HepG2 (cell line): ENCODE data around the gene MAP2K3. TPM values are rescaled to one million over a fixed set of nuclear protein-coding genes. Genes with fewer than 3 reads are reported as not detected.

Experiments
- HMG20B ChIP-seq: conservative IDR thresholded peaks from 2 replicates; pipeline ENCODE4 v1.6.1; 2016; ENCODE audit warnings: missing genetic modification reagents, missing compliant biosample characterization
- IRF9 ChIP-seq: sonication (generic); formaldehyde crosslinking; IDR thresholded peaks from 2 replicates; pipeline ENCODE4 v1.8.0; 2022; ENCODE audit warnings: missing genetic modification reagents, mild to moderate bottlenecking, borderline replicate concordance
- MEIS1 ChIP-seq: sonication (generic); formaldehyde crosslinking; IDR thresholded peaks from 2 replicates; pipeline ENCODE4 v1.9.0; 2021; ENCODE audit warnings: mild to moderate bottlenecking, missing genetic modification reagents, moderate library complexity, borderline replicate concordance
- MTF1 ChIP-seq: sonication (generic); formaldehyde crosslinking; IDR thresholded peaks from 2 replicates; pipeline ENCODE4 v1.5.0; 2020; ENCODE audit warnings: missing genetic modification reagents
- NR0B2 ChIP-seq: sonication (generic); formaldehyde crosslinking; IDR thresholded peaks from 2 replicates; pipeline ENCODE4 v1.4.0; 2020; ENCODE audit warnings: mild to moderate bottlenecking, missing genetic modification reagents
- RBAK ChIP-seq: sonication (generic); formaldehyde crosslinking; IDR thresholded peaks from 2 replicates; pipeline ENCODE4 v1.5.1; 2020; ENCODE audit warnings: mild to moderate bottlenecking, missing genetic modification reagents
- RFXANK ChIP-seq: IDR thresholded peaks from 2 replicates; pipeline ENCODE4 v1.6.1; 2016
- SAP130 ChIP-seq: IDR thresholded peaks from 2 replicates; pipeline ENCODE4 v1.6.1; 2016; ENCODE audit warnings: low read depth
- SMAD9 ChIP-seq: sonication (generic); formaldehyde crosslinking; IDR thresholded peaks from 2 replicates; pipeline ENCODE4 v1.5.1; 2020; ENCODE audit warnings: mild to moderate bottlenecking, missing genetic modification reagents
- SUZ12 ChIP-seq: fragments of 150-350 bp; IDR thresholded peaks from 2 replicates; pipeline ENCODE4 v1.6.1; 2014; ENCODE audit warnings: low read depth, low read length
- ZFY ChIP-seq: sonication (generic); formaldehyde crosslinking; IDR thresholded peaks from 2 replicates; pipeline ENCODE4 v1.4.0; 2020; ENCODE audit warnings: missing genetic modification reagents
- ZNF143 ChIP-seq: sonication (generic); formaldehyde crosslinking; IDR thresholded peaks from 2 replicates; pipeline ENCODE4 v1.4.0; 2020; ENCODE audit warnings: missing genetic modification reagents
- ZNF20 ChIP-seq: sonication (generic); formaldehyde crosslinking; IDR thresholded peaks from 2 replicates; pipeline ENCODE4 v1.4.0; 2020; ENCODE audit warnings: mild to moderate bottlenecking, moderate library complexity, missing genetic modification reagents
- ZNF225 ChIP-seq: sonication (generic); formaldehyde crosslinking; IDR thresholded peaks from 2 replicates; pipeline ENCODE4 v1.4.0; 2020; ENCODE audit warnings: mild to moderate bottlenecking, missing genetic modification reagents
- ZNF275 ChIP-seq: sonication (generic); formaldehyde crosslinking; IDR thresholded peaks from 2 replicates; pipeline ENCODE4 v1.8.0; 2022; ENCODE audit warnings: missing genetic modification reagents, mild to moderate bottlenecking, inconsistent platforms, borderline replicate concordance
- ZNF552 ChIP-seq: sonication (generic); formaldehyde crosslinking; IDR thresholded peaks from 2 replicates; pipeline ENCODE4 v1.9.0; 2022; ENCODE audit warnings: missing genetic modification reagents, mild to moderate bottlenecking, borderline replicate concordance
- ZNF670 ChIP-seq: sonication (generic); formaldehyde crosslinking; IDR thresholded peaks from 2 replicates; pipeline ENCODE4 v1.8.0; 2022; ENCODE audit warnings: mild to moderate bottlenecking, missing genetic modification reagents, borderline replicate concordance
- ZNF703 ChIP-seq: sonication (generic); formaldehyde crosslinking; IDR thresholded peaks from 2 replicates; pipeline ENCODE4 v1.5.1; 2020; ENCODE audit warnings: missing genetic modification reagents, mild to moderate bottlenecking, moderate library complexity, borderline replicate concordance
- polyA plus RNA-seq, 8 experiments: library from polyadenylated mRNA; depleted of rRNA in 3 of 8; stranded (reverse) in 7 of 8; unstranded in 1 of 8; fragments of >200 nt; fragmentation: Illumina TruSeq in 4 of 8; extraction: Trizol in 4 of 8; gene quantifications; 2 replicates each; pipeline versions ENCODE4 v1.2.1 to v1.2.3, GENCODE V29; 2011 to 2016; ENCODE audit warnings: low read depth in 4 of 8, missing spikeins in 1 of 8, mixed read lengths in 1 of 8; ENCODE audit not compliant: insufficient read depth in 1 of 8
- total RNA-seq, 5 experiments: library from RNA; depleted of rRNA; stranded (reverse); fragments of >200 nt; fragmentation: Illumina TruSeq; extraction: Trizol; gene quantifications; 2 replicates each; pipeline ENCODE4 v1.2.3, GENCODE V29; 2016; ENCODE audit warnings: low read depth in 1 of 5
- TF ChIP-seq, protein P1 (sequence below): fragments of 450-650 bp; IDR thresholded peaks from 2 replicates; pipeline ENCODE4 v1.6.1; 2017; ENCODE audit warnings: mild to moderate bottlenecking
- TF ChIP-seq, protein P2 (sequence below): sonication (generic); formaldehyde crosslinking; IDR thresholded peaks from 2 replicates; pipeline ENCODE4 v1.4.0; 2020; ENCODE audit warnings: missing genetic modification reagents, borderline replicate concordance
- TF ChIP-seq, protein P3 (sequence below): sonication (generic); formaldehyde crosslinking; IDR thresholded peaks from 2 replicates; pipeline ENCODE4 v1.8.0; 2022; ENCODE audit warnings: mild to moderate bottlenecking, missing genetic modification reagents, borderline replicate concordance

MAP2K3 gene
- total and polyA plus RNA-seq, 2 of the 13 experiments (the other 11 are each of a cell fraction or from before 2014, with no cell fraction given) = 20.5 to 27.4 TPM

- TF ChIP-seq IRF9 (CRISPR knock-in tag) (no peak), ZNF20 (CRISPR knock-in tag) (no peak), RFXANK (CRISPR knock-in tag) (no peak), SMAD9 (CRISPR knock-in tag) (no peak), ZNF552 (CRISPR knock-in tag) (no peak), ZNF275 (CRISPR knock-in tag) (no peak), HMG20B (no peak), MEIS1 (no peak), ZNF143 (CRISPR knock-in tag) (no peak), SUZ12 (0 out of 2 replicates have a peak, but pooled peaks have one; percentile 20), MTF1 (no peak), ZNF703 (CRISPR knock-in tag) (no peak), ZNF225 (CRISPR knock-in tag) (no peak), ZNF670 (CRISPR knock-in tag) (no peak; the same call in 1 of the 2 replicates), NR0B2 (CRISPR knock-in tag) (no peak), RBAK (CRISPR knock-in tag) (no peak), ZFY (CRISPR knock-in tag) (peak; percentile 24; the same call in 1 of the 2 replicates), SAP130 (peak; percentile 73; the same call in 1 of the 2 replicates)
- TF ChIP-seq, protein P1, sequence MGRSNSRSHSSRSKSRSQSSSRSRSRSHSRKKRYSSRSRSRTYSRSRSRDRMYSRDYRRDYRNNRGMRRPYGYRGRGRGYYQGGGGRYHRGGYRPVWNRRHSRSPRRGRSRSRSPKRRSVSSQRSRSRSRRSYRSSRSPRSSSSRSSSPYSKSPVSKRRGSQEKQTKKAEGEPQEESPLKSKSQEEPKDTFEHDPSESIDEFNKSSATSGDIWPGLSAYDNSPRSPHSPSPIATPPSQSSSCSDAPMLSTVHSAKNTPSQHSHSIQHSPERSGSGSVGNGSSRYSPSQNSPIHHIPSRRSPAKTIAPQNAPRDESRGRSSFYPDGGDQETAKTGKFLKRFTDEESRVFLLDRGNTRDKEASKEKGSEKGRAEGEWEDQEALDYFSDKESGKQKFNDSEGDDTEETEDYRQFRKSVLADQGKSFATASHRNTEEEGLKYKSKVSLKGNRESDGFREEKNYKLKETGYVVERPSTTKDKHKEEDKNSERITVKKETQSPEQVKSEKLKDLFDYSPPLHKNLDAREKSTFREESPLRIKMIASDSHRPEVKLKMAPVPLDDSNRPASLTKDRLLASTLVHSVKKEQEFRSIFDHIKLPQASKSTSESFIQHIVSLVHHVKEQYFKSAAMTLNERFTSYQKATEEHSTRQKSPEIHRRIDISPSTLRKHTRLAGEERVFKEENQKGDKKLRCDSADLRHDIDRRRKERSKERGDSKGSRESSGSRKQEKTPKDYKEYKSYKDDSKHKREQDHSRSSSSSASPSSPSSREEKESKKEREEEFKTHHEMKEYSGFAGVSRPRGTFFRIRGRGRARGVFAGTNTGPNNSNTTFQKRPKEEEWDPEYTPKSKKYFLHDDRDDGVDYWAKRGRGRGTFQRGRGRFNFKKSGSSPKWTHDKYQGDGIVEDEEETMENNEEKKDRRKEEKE = no peak
- TF ChIP-seq, protein P2, sequence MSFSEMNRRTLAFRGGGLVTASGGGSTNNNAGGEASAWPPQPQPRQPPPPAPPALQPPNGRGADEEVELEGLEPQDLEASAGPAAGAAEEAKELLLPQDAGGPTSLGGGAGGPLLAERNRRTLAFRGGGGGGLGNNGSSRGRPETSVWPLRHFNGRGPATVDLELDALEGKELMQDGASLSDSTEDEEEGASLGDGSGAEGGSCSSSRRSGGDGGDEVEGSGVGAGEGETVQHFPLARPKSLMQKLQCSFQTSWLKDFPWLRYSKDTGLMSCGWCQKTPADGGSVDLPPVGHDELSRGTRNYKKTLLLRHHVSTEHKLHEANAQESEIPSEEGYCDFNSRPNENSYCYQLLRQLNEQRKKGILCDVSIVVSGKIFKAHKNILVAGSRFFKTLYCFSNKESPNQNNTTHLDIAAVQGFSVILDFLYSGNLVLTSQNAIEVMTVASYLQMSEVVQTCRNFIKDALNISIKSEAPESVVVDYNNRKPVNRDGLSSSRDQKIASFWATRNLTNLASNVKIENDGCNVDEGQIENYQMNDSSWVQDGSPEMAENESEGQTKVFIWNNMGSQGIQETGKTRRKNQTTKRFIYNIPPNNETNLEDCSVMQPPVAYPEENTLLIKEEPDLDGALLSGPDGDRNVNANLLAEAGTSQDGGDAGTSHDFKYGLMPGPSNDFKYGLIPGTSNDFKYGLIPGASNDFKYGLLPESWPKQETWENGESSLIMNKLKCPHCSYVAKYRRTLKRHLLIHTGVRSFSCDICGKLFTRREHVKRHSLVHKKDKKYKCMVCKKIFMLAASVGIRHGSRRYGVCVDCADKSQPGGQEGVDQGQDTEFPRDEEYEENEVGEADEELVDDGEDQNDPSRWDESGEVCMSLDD (CRISPR knock-in tag) = no peak
- TF ChIP-seq, protein P3, sequence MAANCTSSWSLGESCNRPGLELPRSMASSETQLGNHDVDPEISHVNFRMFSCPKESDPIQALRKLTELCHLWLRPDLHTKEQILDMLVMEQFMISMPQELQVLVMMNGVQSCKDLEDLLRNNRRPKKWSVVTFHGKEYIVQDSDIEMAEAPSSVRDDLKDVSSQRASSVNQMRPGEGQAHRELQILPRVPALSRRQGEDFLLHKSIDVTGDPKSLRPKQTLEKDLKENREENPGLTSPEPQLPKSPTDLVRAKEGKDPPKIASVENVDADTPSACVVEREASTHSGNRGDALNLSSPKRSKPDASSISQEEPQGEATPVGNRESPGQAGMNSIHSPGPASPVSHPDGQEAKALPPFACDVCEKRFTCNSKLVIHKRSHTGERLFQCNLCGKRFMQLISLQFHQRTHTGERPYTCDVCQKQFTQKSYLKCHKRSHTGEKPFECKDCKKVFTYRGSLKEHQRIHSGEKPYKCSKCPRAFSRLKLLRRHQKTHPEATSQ (CRISPR knock-in tag) = no peak
Measured at GRCh38 chr17:21280081-21280518, 4.4 kb upstream of the MAP2K3 start (continued).
